Fibroblast of pulmonary artery (primary cell): ENCODE data around the gene BABAM2.

ENCODE experiments used
- DNase-seq: peaks from one replicate; pipeline ENCODE4 v3.0.0-alpha.2; 2010; ENCODE audit warnings: low read depth
- H3K4me3 ChIP-seq: replicated peaks from 2 replicates; pipeline ENCODE4 v1.5.1; 2011; ENCODE audit warnings: low read depth, mild to moderate bottlenecking, control low read depth, low read length, moderate library complexity
- CTCF ChIP-seq: IDR thresholded peaks from 2 replicates; pipeline ENCODE4 v1.5.1; 2011; ENCODE audit warnings: mild to moderate bottlenecking, control low read depth, low read length, inconsistent platforms; ENCODE audit errors: missing control alignments

Gene BABAM2

GRCh38 chr2:28202719-28203118, 312.2 kb downstream of the BABAM2 start:
- TF ChIP-seq CTCF = no peak
- no peak overlapping the region for H3K4me3 ChIP-seq
- no peak for DNase-seq

GRCh38 chr2:28206762-28207161, 316.2 kb downstream of the BABAM2 start:
- H3K4me3 ChIP-seq = no peak overlapping the region
- peak; percentile 66 for DNase-seq
- no peak for TF ChIP-seq CTCF

GRCh38 chr2:28209261-28209691, 318.7 kb downstream of the BABAM2 start:
- no peak for TF ChIP-seq CTCF
- DNase-seq = peak; percentile 16
- no peak overlapping the region for H3K4me3 ChIP-seq

- DNase-seq = no peak
- no peak for TF ChIP-seq CTCF
- H3K4me3 ChIP-seq = no peak overlapping the region
These were observed 319.3 kb downstream of the BABAM2 start for GRCh38 chr2:28209864-28210263.

- no peak overlapping the region for H3K4me3 ChIP-seq
- DNase-seq = no peak
- TF ChIP-seq CTCF = no peak
These were observed 320.0 kb downstream of the BABAM2 start for GRCh38 chr2:28210535-28210934.

- TF ChIP-seq CTCF = no peak
- H3K4me3 ChIP-seq = no peak overlapping the region
- DNase-seq = no peak
These were observed 325.8 kb downstream of the BABAM2 start for GRCh38 chr2:28216331-28216730.

GRCh38 chr2:28217042-28217740, 326.7 kb downstream of the BABAM2 start:
- no peak for TF ChIP-seq CTCF
- H3K4me3 ChIP-seq = no peak overlapping the region
- no peak for DNase-seq
